Lower lobe of right lung (tissue), 2 donors: ENCODE data around the gene LRRK1. TPM values are rescaled to one million over a fixed set of nuclear protein-coding genes. Genes with fewer than 3 reads are reported as not detected.

Experiments used
- ATAC-seq, 2 donors: fragments of 200-7000 bp; cut with Tn5 transposase; one replicate each; pipeline ENCODE4 v1.9.1; 2020 to 2022; ENCODE audit warnings: mild to moderate bottlenecking in 2 of 2, moderate library complexity in 2 of 2
- DNase-seq: peaks from one replicate; pipeline ENCODE4 v3.0.0-alpha.2; 2020
- H3K27ac ChIP-seq: fragments of 200-600 bp; one replicate; pipeline ENCODE4 v1.8.0; 2022
- H3K27me3 ChIP-seq: fragments of 200-600 bp; one replicate; pipeline ENCODE4 v1.8.0; 2022; ENCODE audit warnings: low read depth
- H3K36me3 ChIP-seq: fragments of 200-600 bp; one replicate; pipeline ENCODE4 v1.8.0; 2022; ENCODE audit warnings: mild to moderate bottlenecking
- H3K4me1 ChIP-seq: fragments of 200-600 bp; one replicate; pipeline ENCODE4 v1.8.0; 2022
- H3K4me3 ChIP-seq: fragments of 200-600 bp; one replicate; pipeline ENCODE4 v1.8.0; 2022; ENCODE audit warnings: mild to moderate bottlenecking
- H3K9me3 ChIP-seq: fragments of 200-600 bp; one replicate; pipeline ENCODE4 v1.8.0; 2022
- CTCF ChIP-seq: fragments of 200-600 bp; IDR thresholded peaks from one replicate; pipeline ENCODE4 v1.8.0; 2022; ENCODE audit warnings: antibody characterized with exemption, mild to moderate bottlenecking
- intact Hi-C: fragments of 100-400 bp; cut with DNase I; formaldehyde crosslinking; loops from one replicate; pipeline ENCODE4 v1.11.0; 2022
- total RNA-seq: library from RNA; stranded (reverse); fragmentation: NEBNext Ultra II Directional; extraction: Animal tissue kit (Norgen Biotek cat#: 25700); gene quantifications from one replicate; pipeline ENCODE4 v1.2.1, GENCODE V29; 2021
- donor health status: DM: no; HTN: yes; CAD: no; lungs with severe emphysema.

Gene LRRK1
- total RNA-seq, 1 donor from 2014 or later = 24.3 TPM

- ATAC-seq = no peak
- peaks cover 42% of the 10 kb centered on the region for H3K36me3 ChIP-seq
- no peak overlapping the region for H3K27ac ChIP-seq
- H3K27me3 ChIP-seq = no peaks in the 10 kb centered on the region
- no peak overlapping the region for H3K4me3 ChIP-seq
- no peaks in the 10 kb centered on the region for H3K9me3 ChIP-seq
- intact Hi-C loops = loop anchor here (5.0 kb wide), 1 partner anchor 241 kb away; no protein-coding TSS in a partner anchor
- no peak for DNase-seq
- no peak for TF ChIP-seq CTCF
- H3K4me1 ChIP-seq = peaks cover 16% of the 10 kb centered on the region
Observed at GRCh38 chr15:101016581-101016980, 97.4 kb downstream of the LRRK1 start.

- TF ChIP-seq CTCF = no peak
- ATAC-seq (no peak), DNase-seq (no peak)
- H3K27me3 ChIP-seq = no peaks in the 10 kb centered on the region
- H3K4me3 ChIP-seq = no peak overlapping the region
- H3K9me3 ChIP-seq = no peaks in the 10 kb centered on the region
- intact Hi-C loops = loop anchor here (5.0 kb wide), 1 partner anchor 240 kb away; no protein-coding TSS in a partner anchor
- peaks cover 16% of the 10 kb centered on the region for H3K4me1 ChIP-seq
- peaks cover 47% of the 10 kb centered on the region for H3K36me3 ChIP-seq
- H3K27ac ChIP-seq = no peak overlapping the region
Observed at GRCh38 chr15:101017093-101017754, 98.1 kb downstream of the LRRK1 start.

- Histone ChIP-seq H3K4me3 (no peak overlapping the region), H3K27me3 (no peaks in the 10 kb centered on the region), H3K9me3 (no peaks in the 10 kb centered on the region), H3K4me1 (peaks cover 16% of the 10 kb centered on the region), H3K36me3 (peaks cover 46% of the 10 kb centered on the region), H3K27ac (no peak overlapping the region)
- no peak for TF ChIP-seq CTCF
- intact Hi-C loops = loop anchor here (5.0 kb wide), 1 partner anchor 239 kb away; no protein-coding TSS in a partner anchor
- DNase-seq (no peak), ATAC-seq (no peak)
Observed at GRCh38 chr15:101018016-101018415, 98.9 kb downstream of the LRRK1 start.

GRCh38 chr15:101018450-101018849 lies 99.3 kb downstream of the LRRK1 start:
- Histone ChIP-seq H3K4me1 (peaks cover 16% of the 10 kb centered on the region), H3K9me3 (no peaks in the 10 kb centered on the region), H3K36me3 (peaks cover 46% of the 10 kb centered on the region), H3K4me3 (no peak overlapping the region), H3K27ac (no peak overlapping the region), H3K27me3 (no peaks in the 10 kb centered on the region)
- TF ChIP-seq CTCF = no peak
- ATAC-seq (no peak), DNase-seq (no peak)
- intact Hi-C loops = loop anchor here (5.0 kb wide), 1 partner anchor 239 kb away; no protein-coding TSS in a partner anchor

GRCh38 chr15:101019366-101019896 lies 100.3 kb downstream of the LRRK1 start:
- ATAC-seq (no peak), DNase-seq (no peak)
- Histone ChIP-seq H3K9me3 (no peaks in the 10 kb centered on the region), H3K4me1 (peaks cover 24% of the 10 kb centered on the region), H3K4me3 (no peak overlapping the region), H3K27me3 (no peaks in the 10 kb centered on the region), H3K36me3 (peaks cover 41% of the 10 kb centered on the region), H3K27ac (no peak overlapping the region)
- TF ChIP-seq CTCF = no peak
- intact Hi-C loops = loop anchor here (5.0 kb wide), 1 partner anchor 238 kb away; no protein-coding TSS in a partner anchor
